ENCODE results near the gene S100A13. TPM values are rescaled to one million over a fixed set of nuclear protein-coding genes. Genes with fewer than 3 reads are reported as not detected.

S100A13 gene
- total RNA-seq, 1 donor from 2014 or later = 172 TPM

GRCh38 chr1:153573351-153573750 is 54.0 kb downstream of the S100A13 start:
- Histone ChIP-seq H3K9me3 (ENCODE audit: insufficient read depth, low read depth, low read length) (no peaks in the 10 kb centered on the region), H2AFZ (ENCODE audit: low read depth, low read length) (no peak overlapping the region), H3K4me3 (ENCODE audit: insufficient read depth, low read depth, low read length) (no peak overlapping the region), H4K20me1 (ENCODE audit: insufficient read depth, low read length) (no peaks in the 10 kb centered on the region), H3K9ac (ENCODE audit: low read length) (peak overlapping the region; percentile 75), H3K79me2 (ENCODE audit: insufficient read depth, low read length) (no peaks in the 10 kb centered on the region), H3K27me3 (ENCODE audit: insufficient read depth, low read length) (no peaks in the 10 kb centered on the region), H3K27ac (ENCODE audit: low read depth, low read length) (peak overlapping the region; percentile 91), H3K36me3 (ENCODE audit: insufficient read depth, low read length) (no peaks in the 10 kb centered on the region), H3K4me2 (ENCODE audit: low read length) (peak overlapping the region; percentile 74), H3K4me1 (ENCODE audit: insufficient read depth, low read length) (peaks cover 28% of the 10 kb centered on the region)
- Mint-ChIP-seq H3K4me1 (ENCODE audit: low read depth, unreplicated experiment) (peaks cover 19% of the 10 kb centered on the region), H3K27me3 (ENCODE audit: low read depth, unreplicated experiment) (no peaks in the 10 kb centered on the region), H3K4me3 (ENCODE audit: unreplicated experiment) (no peak overlapping the region), H3K27ac (ENCODE audit: unreplicated experiment) (peak overlapping the region; percentile 38), H3K9me3 (ENCODE audit: unreplicated experiment) (peaks cover 2% of the 10 kb centered on the region), H3K36me3 (ENCODE audit: low read depth, unreplicated experiment) (peaks cover 1% of the 10 kb centered on the region)
- DNase-seq (ENCODE audit: low read depth) = peak; percentile 29
- FAIRE-seq = no peak
- TF ChIP-seq EZH2 (IDR thresholded peaks at IDR 0.05; ENCODE audit: insufficient read depth, low read length) (no peak), CTCF (IDR thresholded peaks at IDR 0.05; ENCODE audit: insufficient read depth, low read depth, low read length) (no peak)

GRCh38 chr1:153572569-153573015 is 54.7 kb downstream of the S100A13 start:
- peak overlapping the region; percentile 16 for H3K4me3 ChIP-seq (ENCODE audit: insufficient read depth, low read depth, low read length)
- peak; percentile 71 for DNase-seq (ENCODE audit: low read depth)

More at GRCh38 chr1:153572569-153573015, 54.7 kb downstream of the S100A13 start:
- Histone ChIP-seq H3K9ac (ENCODE audit: low read length) (peak overlapping the region; percentile 75), H3K4me2 (ENCODE audit: low read length) (peak overlapping the region; percentile 74), H3K27ac (ENCODE audit: low read depth, low read length) (peak overlapping the region; percentile 91), H2AFZ (ENCODE audit: low read depth, low read length) (peak overlapping the region; percentile 70), H3K79me2 (ENCODE audit: insufficient read depth, low read length) (no peaks in the 10 kb centered on the region), H4K20me1 (ENCODE audit: insufficient read depth, low read length) (no peaks in the 10 kb centered on the region), H3K27me3 (ENCODE audit: insufficient read depth, low read length) (no peaks in the 10 kb centered on the region), H3K4me1 (ENCODE audit: insufficient read depth, low read length) (peaks cover 35% of the 10 kb centered on the region), H3K36me3 (ENCODE audit: insufficient read depth, low read length) (no peaks in the 10 kb centered on the region), H3K9me3 (ENCODE audit: insufficient read depth, low read depth, low read length) (no peaks in the 10 kb centered on the region)
- H3K27me3 Mint-ChIP-seq (ENCODE audit: low read depth, unreplicated experiment) = no peaks in the 10 kb centered on the region
- H3K9me3 Mint-ChIP-seq (ENCODE audit: unreplicated experiment) = peaks cover 2% of the 10 kb centered on the region
- H3K27ac Mint-ChIP-seq (ENCODE audit: unreplicated experiment) = peak overlapping the region; percentile 85
- peaks cover 21% of the 10 kb centered on the region for H3K4me1 Mint-ChIP-seq (ENCODE audit: low read depth, unreplicated experiment)
- no peak overlapping the region for H3K4me3 Mint-ChIP-seq (ENCODE audit: unreplicated experiment)
- FAIRE-seq = no peak
- H3K36me3 Mint-ChIP-seq (ENCODE audit: low read depth, unreplicated experiment) = peaks cover 1% of the 10 kb centered on the region
- TF ChIP-seq CTCF (IDR thresholded peaks at IDR 0.05; ENCODE audit: insufficient read depth, low read depth, low read length) = peak; percentile 80
- no peak for TF ChIP-seq EZH2 (IDR thresholded peaks at IDR 0.05; ENCODE audit: insufficient read depth, low read length)

All from astrocyte (in vitro differentiated cells and primary cell).